ENCODE results near the gene DOK3. TPM values are rescaled to one million over a fixed set of nuclear protein-coding genes. Genes with fewer than 3 reads are reported as not detected.
A peak's percentile ranks its signal among the peaks of the same experiment; 100 is the strongest.

The DOK3 gene
- total RNA-seq, 1 donor: 0.99 TPM

DNA sequence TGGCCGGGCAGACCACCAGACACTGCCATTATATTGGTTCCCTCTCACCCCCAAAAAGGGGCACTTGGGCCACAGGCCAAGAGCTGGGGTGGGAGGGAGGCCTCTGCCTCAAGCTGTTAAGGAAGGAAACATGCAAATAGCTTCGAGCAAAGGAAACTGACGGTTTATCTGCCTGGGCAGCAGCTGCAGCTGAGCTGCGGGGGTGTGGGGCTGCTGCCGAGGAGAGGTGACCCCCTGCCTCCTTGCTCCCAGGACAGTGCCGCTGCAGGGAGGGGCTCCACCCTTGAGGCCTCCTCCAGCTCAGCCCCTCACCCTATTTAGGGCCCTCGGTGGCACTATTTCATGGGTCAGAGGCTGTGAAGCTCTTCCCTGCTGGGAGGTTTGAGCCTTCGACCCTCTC lies 789 bp downstream of the DOK3 start:
- TF ChIP-seq, protein P1, sequence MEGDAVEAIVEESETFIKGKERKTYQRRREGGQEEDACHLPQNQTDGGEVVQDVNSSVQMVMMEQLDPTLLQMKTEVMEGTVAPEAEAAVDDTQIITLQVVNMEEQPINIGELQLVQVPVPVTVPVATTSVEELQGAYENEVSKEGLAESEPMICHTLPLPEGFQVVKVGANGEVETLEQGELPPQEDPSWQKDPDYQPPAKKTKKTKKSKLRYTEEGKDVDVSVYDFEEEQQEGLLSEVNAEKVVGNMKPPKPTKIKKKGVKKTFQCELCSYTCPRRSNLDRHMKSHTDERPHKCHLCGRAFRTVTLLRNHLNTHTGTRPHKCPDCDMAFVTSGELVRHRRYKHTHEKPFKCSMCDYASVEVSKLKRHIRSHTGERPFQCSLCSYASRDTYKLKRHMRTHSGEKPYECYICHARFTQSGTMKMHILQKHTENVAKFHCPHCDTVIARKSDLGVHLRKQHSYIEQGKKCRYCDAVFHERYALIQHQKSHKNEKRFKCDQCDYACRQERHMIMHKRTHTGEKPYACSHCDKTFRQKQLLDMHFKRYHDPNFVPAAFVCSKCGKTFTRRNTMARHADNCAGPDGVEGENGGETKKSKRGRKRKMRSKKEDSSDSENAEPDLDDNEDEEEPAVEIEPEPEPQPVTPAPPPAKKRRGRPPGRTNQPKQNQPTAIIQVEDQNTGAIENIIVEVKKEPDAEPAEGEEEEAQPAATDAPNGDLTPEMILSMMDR (IDR thresholded peaks at IDR 0.05; ENCODE audit: insufficient read depth, low read length): no peak
- no peak overlapping the region for H3K4me3 ChIP-seq (ENCODE audit: low read depth, low read length)
- no peak for DNase-seq (ENCODE audit: low read depth)

GRCh38 chr5:177508221-177508611 lies 1.4 kb downstream of the DOK3 start:
- TF ChIP-seq, protein P1 (IDR thresholded peaks at IDR 0.05; ENCODE audit: insufficient read depth, low read length): no peak
- DNase-seq (ENCODE audit: low read depth): no peak
- H3K4me3 ChIP-seq (ENCODE audit: low read depth, low read length): no peak overlapping the region

DNA sequence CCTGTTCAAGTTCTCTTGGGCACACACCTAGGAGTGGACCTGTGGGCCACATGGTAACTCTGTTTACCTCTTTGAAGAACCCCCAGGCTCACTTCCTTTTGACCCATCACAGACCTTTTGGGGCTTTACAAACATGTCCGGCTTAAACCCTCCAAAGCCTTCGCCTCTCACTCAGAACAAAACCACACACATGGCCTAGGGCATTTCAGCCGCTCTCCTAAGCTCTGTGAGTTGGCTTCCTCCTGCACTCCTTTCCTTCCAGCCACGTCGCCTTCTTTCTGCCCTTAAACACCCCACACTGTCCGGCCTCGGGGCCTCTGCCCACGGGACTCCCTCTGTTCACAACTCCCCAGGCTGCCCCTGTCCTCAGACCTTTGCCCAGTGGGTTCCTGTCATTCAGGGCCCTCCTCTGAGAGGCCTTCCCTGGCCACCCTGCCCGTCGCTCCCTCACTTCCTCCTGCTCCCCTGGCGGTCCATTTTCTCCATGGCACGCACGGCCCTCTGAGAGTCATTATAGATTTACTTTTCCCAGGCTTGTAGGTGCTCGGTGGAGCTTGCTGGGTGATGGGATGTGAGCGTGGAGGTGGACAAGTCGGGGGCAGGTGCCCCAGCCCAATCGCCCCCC lies 1.9 kb downstream of the DOK3 start:
- no peak overlapping the region for H3K4me3 ChIP-seq (ENCODE audit: low read depth, low read length)
- no peak for DNase-seq (ENCODE audit: low read depth)
- TF ChIP-seq, protein P1 (IDR thresholded peaks at IDR 0.05; ENCODE audit: insufficient read depth, low read length): no peak

- TF ChIP-seq, protein P1 (IDR thresholded peaks at IDR 0.05; ENCODE audit: insufficient read depth, low read length): peak; percentile 34
- H3K4me3 ChIP-seq (ENCODE audit: low read depth, low read length): no peak overlapping the region
- DNase-seq (ENCODE audit: low read depth): no peak
Measured at GRCh38 chr5:177507165-177507564, 2.5 kb downstream of the DOK3 start.

- no peak overlapping the region for H3K4me3 ChIP-seq (ENCODE audit: low read depth, low read length)
- DNase-seq (ENCODE audit: low read depth): no peak
- TF ChIP-seq, protein P1 (IDR thresholded peaks at IDR 0.05; ENCODE audit: insufficient read depth, low read length): no peak
Measured at GRCh38 chr5:177505075-177505474, 4.6 kb downstream of the DOK3 start.

- TF ChIP-seq, protein P1 (IDR thresholded peaks at IDR 0.05; ENCODE audit: insufficient read depth, low read length): no peak
- no peak for DNase-seq (ENCODE audit: low read depth)
- no peak overlapping the region for H3K4me3 ChIP-seq (ENCODE audit: low read depth, low read length)
Measured at GRCh38 chr5:177504086-177505056, 5.3 kb downstream of the DOK3 start.
